Measurements from ENCODE around the gene CRISPLD2.

The CRISPLD2 gene

GRCh38 chr16:84916178-84916577 is 96.4 kb downstream of the CRISPLD2 start:
- DNase-seq (ENCODE audit: low read depth) = no peak

- no peak for DNase-seq (ENCODE audit: low read depth)
These were observed 97.1 kb downstream of the CRISPLD2 start for GRCh38 chr16:84916850-84917249.

GRCh38 chr16:84917492-84917891 is 97.7 kb downstream of the CRISPLD2 start:
- DNase-seq (ENCODE audit: low read depth) = no peak

GRCh38 chr16:84918006-84918909 is 98.5 kb downstream of the CRISPLD2 start:
- DNase-seq (ENCODE audit: low read depth) = no peak

- DNase-seq (ENCODE audit: low read depth) = no peak
These were observed 99.5 kb downstream of the CRISPLD2 start for GRCh38 chr16:84919269-84919668.

- DNase-seq (ENCODE audit: low read depth) = no peak
These were observed 99.9 kb downstream of the CRISPLD2 start for GRCh38 chr16:84919708-84920107.

- no peak for DNase-seq (ENCODE audit: low read depth)
These were observed 100.5 kb downstream of the CRISPLD2 start for GRCh38 chr16:84920333-84920732.

- DNase-seq (ENCODE audit: low read depth) = no peak
These were observed 102.8 kb downstream of the CRISPLD2 start for GRCh38 chr16:84922351-84923120.

GRCh38 chr16:84924331-84925091 is 104.7 kb downstream of the CRISPLD2 start:
- no peak for DNase-seq (ENCODE audit: low read depth)

- peak; percentile 49 for DNase-seq (ENCODE audit: low read depth)
These were observed 105.4 kb downstream of the CRISPLD2 start for GRCh38 chr16:84925092-84925772.

GRCh38 chr16:84925773-84926372 is 106.1 kb downstream of the CRISPLD2 start:
- DNase-seq (ENCODE audit: low read depth) = no peak

- DNase-seq (ENCODE audit: low read depth) = no peak
These were observed 106.7 kb downstream of the CRISPLD2 start for GRCh38 chr16:84926462-84926861.

GRCh38 chr16:84927621-84928591 is 108.1 kb downstream of the CRISPLD2 start:
- no peak for DNase-seq (ENCODE audit: low read depth)

- DNase-seq (ENCODE audit: low read depth) = no peak
These were observed 109.1 kb downstream of the CRISPLD2 start for GRCh38 chr16:84928679-84929420.

GRCh38 chr16:84929421-84930297 is 109.9 kb downstream of the CRISPLD2 start:
- no peak for DNase-seq (ENCODE audit: low read depth)

GRCh38 chr16:84930298-84931106 is 110.7 kb downstream of the CRISPLD2 start:
- DNase-seq (ENCODE audit: low read depth) = no peak

- DNase-seq (ENCODE audit: low read depth) = no peak
These were observed 111.3 kb downstream of the CRISPLD2 start for GRCh38 chr16:84931107-84931494.

GRCh38 chr16:84931506-84931905 is 111.7 kb downstream of the CRISPLD2 start:
- no peak for DNase-seq (ENCODE audit: low read depth)

All from activated T-cell treated with anti-CD3 and anti-CD28 coated beads for 24 hours (primary cell).